ENCODE results near the gene EXOG. TPM values are rescaled to one million over a fixed set of nuclear protein-coding genes. Genes with fewer than 3 reads are reported as not detected.

Gene EXOG
- total and polyA plus RNA-seq, 10 of the 15 experiments (the other 5 are each of a cell fraction or from before 2014, with no cell fraction given), result 7.8 to 20.9 (median 19.6) TPM

DNA sequence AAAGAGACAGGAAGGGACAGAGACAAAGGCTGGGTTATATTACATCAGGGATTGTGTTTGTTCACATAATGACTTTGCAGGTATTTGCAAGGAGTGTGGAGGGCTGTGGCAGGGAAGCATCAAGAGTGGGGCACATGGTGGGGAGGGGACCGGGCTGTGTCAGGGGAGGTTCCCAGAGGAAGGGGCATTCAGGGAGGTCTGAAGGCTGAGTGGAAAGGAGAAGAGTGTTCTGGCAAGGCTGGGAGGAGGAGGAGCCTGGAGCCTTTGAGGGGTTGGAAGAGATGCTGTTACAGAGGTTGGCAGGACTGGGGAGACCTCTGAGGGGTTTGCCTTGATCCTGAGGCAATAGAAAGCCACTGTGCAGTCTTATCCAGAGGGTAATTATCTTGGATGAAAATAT, 49.4 kb downstream of the EXOG start:
- ChIA-PET SMC1A (ENCODE audit: uncharacterized antibody, unreplicated experiment) (no interaction called here), CTCF (interaction anchor here (0.7 to 2.1 kb wide), 2 partner anchors 24 to 70 kb away, joined by 3 to 5 read pairs; no protein-coding TSS in a partner anchor), POLR2A (no interaction called here), RAD21 (ENCODE audit: unreplicated experiment) (interaction anchor here (0.7 kb wide), 1 partner anchor 49 kb away, joined by 3 read pairs; the partner anchor contains the start of gene EXOG)
- no peaks in the 10 kb centered on the region for H3K27me3 ChIP-seq (replicated peaks in 1 of 2; ENCODE audit: control insufficient read depth in 2 of 2, insufficient read depth in 2 of 2, low read length in 1 of 2)
- DNase-seq (ENCODE audit: low read depth, low spot score) (no peak), FAIRE-seq (no peak), ATAC-seq (no peak)
- no TSS peak for BruUV-seq (replicated peaks)
- no peak for TF ChIP-seq NR2F1 (conservative IDR thresholded peaks at IDR 0.05)
- no peak for TF ChIP-seq NR2C1 (IDR thresholded peaks at IDR 0.05)
- TF ChIP-seq BRCA1 (IDR thresholded peaks at IDR 0.05; ENCODE audit: low read depth, low read length), result no peak
- no peak for TF ChIP-seq WRNIP1 (IDR thresholded peaks at IDR 0.05; ENCODE audit: borderline replicate concordance, low read depth, low read length)
- TF ChIP-seq, protein P1, sequence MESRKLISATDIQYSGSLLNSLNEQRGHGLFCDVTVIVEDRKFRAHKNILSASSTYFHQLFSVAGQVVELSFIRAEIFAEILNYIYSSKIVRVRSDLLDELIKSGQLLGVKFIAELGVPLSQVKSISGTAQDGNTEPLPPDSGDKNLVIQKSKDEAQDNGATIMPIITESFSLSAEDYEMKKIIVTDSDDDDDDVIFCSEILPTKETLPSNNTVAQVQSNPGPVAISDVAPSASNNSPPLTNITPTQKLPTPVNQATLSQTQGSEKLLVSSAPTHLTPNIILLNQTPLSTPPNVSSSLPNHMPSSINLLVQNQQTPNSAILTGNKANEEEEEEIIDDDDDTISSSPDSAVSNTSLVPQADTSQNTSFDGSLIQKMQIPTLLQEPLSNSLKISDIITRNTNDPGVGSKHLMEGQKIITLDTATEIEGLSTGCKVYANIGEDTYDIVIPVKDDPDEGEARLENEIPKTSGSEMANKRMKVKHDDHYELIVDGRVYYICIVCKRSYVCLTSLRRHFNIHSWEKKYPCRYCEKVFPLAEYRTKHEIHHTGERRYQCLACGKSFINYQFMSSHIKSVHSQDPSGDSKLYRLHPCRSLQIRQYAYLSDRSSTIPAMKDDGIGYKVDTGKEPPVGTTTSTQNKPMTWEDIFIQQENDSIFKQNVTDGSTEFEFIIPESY (IDR thresholded peaks at IDR 0.05), result no peak
- no peak for TF ChIP-seq PAX8 (IDR thresholded peaks at IDR 0.05)
- TF ChIP-seq ZSCAN29 (IDR thresholded peaks at IDR 0.05), result no peak
- no peak overlapping the region for H3K27ac ChIP-seq (ENCODE audit: control insufficient read depth, insufficient read depth)
- H3K79me2 ChIP-seq (ENCODE audit: control insufficient read depth, insufficient read depth, low read length), result no peaks in the 10 kb centered on the region
- H3K36me3 ChIP-seq (ENCODE audit: control insufficient read depth in 2 of 2, insufficient read depth in 2 of 2, low read length in 1 of 2), result no peaks in the 10 kb centered on the region
- 29% methylated on average over 1 of the region's 1 CpG for WGBS (ENCODE audit: insufficient coverage, insufficient replicate concordance, low lambda C conversion rate, missing lambda C conversion rate)
- no peak overlapping the region for H3K9ac ChIP-seq (ENCODE audit: control insufficient read depth, insufficient read depth, low read length)
- in situ Hi-C loops (cut with MboI), result no loop called here
- no peak overlapping the region for H3K4me3 ChIP-seq
- intact Hi-C loops (cut with micrococcal nuclease; ENCODE audit: unreplicated experiment), result no loop called here
- no peak overlapping the region for H2AFZ ChIP-seq (ENCODE audit: control insufficient read depth, low read depth, low read length)
- no peaks in the 10 kb centered on the region for H3K4me1 ChIP-seq (ENCODE audit: control insufficient read depth, insufficient read depth, low read length)
- no peak overlapping the region for H3K4me2 ChIP-seq (ENCODE audit: control insufficient read depth, insufficient read depth)
- H4K20me1 ChIP-seq (ENCODE audit: control insufficient read depth, insufficient read depth), result no peaks in the 10 kb centered on the region
- no peaks in the 10 kb centered on the region for H3K9me3 ChIP-seq (replicated peaks; ENCODE audit: control insufficient read depth, insufficient read depth, low read length)

DNA sequence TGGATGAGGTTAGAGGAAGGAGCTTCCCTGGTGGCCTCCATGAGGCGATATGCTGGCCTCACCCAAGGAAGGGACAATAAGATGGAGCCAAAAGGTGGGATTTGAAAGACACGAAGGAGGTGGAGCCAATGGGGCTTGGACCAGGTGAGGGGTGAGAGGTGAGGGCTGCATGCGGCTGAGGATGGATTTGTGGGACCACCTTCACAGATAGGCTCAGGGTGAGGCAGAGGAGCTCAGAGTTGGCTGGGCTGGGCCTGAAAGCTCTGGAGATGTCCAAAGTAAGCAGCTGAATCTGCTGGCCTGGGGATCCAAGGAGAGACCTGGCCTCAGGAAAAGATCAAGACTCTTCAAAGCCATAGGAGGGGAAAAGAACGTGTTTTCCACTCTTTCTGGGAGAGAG, 49.8 kb downstream of the EXOG start:
- Histone ChIP-seq H4K20me1 (ENCODE audit: control insufficient read depth, insufficient read depth) (no peaks in the 10 kb centered on the region), H3K79me2 (ENCODE audit: control insufficient read depth, insufficient read depth, low read length) (no peaks in the 10 kb centered on the region), H3K9me3 (replicated peaks; ENCODE audit: control insufficient read depth, insufficient read depth, low read length) (no peaks in the 10 kb centered on the region), H3K4me1 (ENCODE audit: control insufficient read depth, insufficient read depth, low read length) (no peaks in the 10 kb centered on the region), H3K27ac (ENCODE audit: control insufficient read depth, insufficient read depth) (no peak overlapping the region), H3K4me2 (ENCODE audit: control insufficient read depth, insufficient read depth) (no peak overlapping the region), H3K27me3 (replicated peaks in 1 of 2; ENCODE audit: control insufficient read depth in 2 of 2, insufficient read depth in 2 of 2, low read length in 1 of 2) (no peaks in the 10 kb centered on the region), H3K36me3 (ENCODE audit: control insufficient read depth in 2 of 2, insufficient read depth in 2 of 2, low read length in 1 of 2) (no peaks in the 10 kb centered on the region), H2AFZ (ENCODE audit: control insufficient read depth, low read depth, low read length) (no peak overlapping the region), H3K4me3 (no peak overlapping the region), H3K9ac (ENCODE audit: control insufficient read depth, insufficient read depth, low read length) (no peak overlapping the region)
- in situ Hi-C loops (cut with MboI) (no loop called here), intact Hi-C loops (cut with micrococcal nuclease; ENCODE audit: unreplicated experiment) (no loop called here)
- ChIA-PET RAD21 (ENCODE audit: unreplicated experiment) (no interaction called here), POLR2A (no interaction called here), CTCF (interaction anchor here (0.7 to 2.1 kb wide), 2 partner anchors 25 to 70 kb away, joined by 3 to 5 read pairs; no protein-coding TSS in a partner anchor), SMC1A (ENCODE audit: uncharacterized antibody, unreplicated experiment) (no interaction called here)
- TF ChIP-seq ETV6 (conservative IDR thresholded peaks at IDR 0.05 in 1 of 2, IDR thresholded peaks at IDR 0.05 in 1 of 2; ENCODE audit: borderline replicate concordance in 1 of 2, low read depth in 1 of 2) (no peak), CREM (IDR thresholded peaks at IDR 0.05; ENCODE audit: low read depth) (no peak), JUNB (IDR thresholded peaks at IDR 0.05) (no peak)
- DNase-seq (ENCODE audit: low read depth, low spot score) (no peak), FAIRE-seq (no peak), ATAC-seq (no peak)
- WGBS (ENCODE audit: insufficient coverage, insufficient replicate concordance, low lambda C conversion rate, missing lambda C conversion rate), result 22% methylated on average over 4 of the region's 4 CpGs
- no TSS peak for BruUV-seq (replicated peaks)
